Esophagus muscularis mucosa (tissue), 3 donors: ENCODE results near the gene NUP93.
A peak's percentile ranks its signal among the peaks of the same experiment; 100 is the strongest.

Experiments used
- POLR2A ChIP-seq: fragments of 450-650 bp; IDR thresholded peaks from one replicate; pipeline ENCODE4 v1.6.1; 2017; ENCODE audit warnings: antibody characterized with exemption, moderate library complexity, mild to moderate bottlenecking, low read depth
- POLR2AphosphoS5 ChIP-seq, 2 donors: sonication (generic); formaldehyde crosslinking; IDR thresholded peaks; one replicate each; pipeline ENCODE4 v1.6.1; 2017; ENCODE audit warnings: antibody characterized with exemption in 2 of 2
- TF ChIP-seq, protein P1 (sequence below), 3 experiments: fragments of 200-600 bp in 2 of 3; fragments of 450-650 bp in 1 of 3; sonication (generic) in 2 of 3; IDR thresholded peaks; one replicate each; pipeline ENCODE4 v1.5.1; 2017 to 2019; ENCODE audit warnings: antibody characterized with exemption in 3 of 3, mild to moderate bottlenecking in 2 of 3, moderate library complexity in 1 of 3

DNA sequence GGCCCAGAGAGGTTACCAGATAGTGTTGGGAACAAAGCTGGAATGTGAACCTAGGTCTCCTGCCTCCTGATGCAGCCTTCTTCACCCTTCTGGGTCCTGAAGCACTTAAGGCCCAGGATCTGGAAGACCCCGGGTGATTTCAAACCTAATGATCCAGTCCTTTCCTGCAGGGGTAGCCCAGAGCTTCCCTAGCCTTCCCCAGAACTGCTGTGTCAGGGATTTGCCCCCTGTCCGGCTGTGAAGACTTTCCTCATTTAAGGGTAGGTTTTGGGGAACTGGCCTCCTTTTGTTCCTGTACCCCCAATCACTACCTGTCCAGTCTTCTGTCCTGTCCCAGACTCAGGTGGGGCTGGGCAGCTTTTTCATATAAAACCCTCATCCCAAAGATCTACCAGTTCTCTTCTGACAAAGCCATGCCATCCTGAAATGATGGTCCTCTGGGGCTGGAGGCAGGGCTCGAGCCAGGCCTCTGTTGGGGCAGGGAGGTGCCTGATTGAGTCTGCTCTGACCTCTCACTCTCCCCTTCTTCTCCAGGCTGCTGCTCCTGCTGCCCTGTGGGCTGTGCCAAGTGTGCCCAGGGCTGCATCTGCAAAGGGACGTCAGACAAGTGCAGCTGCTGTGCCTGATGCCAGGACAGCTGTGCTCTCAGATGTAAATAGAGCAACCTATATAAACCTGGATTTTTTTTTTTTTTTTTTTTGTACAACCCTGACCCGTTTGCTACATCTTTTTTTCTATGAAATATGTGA lies 46.3 kb upstream of the NUP93 start:
- TF ChIP-seq, protein P1, sequence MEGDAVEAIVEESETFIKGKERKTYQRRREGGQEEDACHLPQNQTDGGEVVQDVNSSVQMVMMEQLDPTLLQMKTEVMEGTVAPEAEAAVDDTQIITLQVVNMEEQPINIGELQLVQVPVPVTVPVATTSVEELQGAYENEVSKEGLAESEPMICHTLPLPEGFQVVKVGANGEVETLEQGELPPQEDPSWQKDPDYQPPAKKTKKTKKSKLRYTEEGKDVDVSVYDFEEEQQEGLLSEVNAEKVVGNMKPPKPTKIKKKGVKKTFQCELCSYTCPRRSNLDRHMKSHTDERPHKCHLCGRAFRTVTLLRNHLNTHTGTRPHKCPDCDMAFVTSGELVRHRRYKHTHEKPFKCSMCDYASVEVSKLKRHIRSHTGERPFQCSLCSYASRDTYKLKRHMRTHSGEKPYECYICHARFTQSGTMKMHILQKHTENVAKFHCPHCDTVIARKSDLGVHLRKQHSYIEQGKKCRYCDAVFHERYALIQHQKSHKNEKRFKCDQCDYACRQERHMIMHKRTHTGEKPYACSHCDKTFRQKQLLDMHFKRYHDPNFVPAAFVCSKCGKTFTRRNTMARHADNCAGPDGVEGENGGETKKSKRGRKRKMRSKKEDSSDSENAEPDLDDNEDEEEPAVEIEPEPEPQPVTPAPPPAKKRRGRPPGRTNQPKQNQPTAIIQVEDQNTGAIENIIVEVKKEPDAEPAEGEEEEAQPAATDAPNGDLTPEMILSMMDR (IDR thresholded peaks at IDR 0.05): no peak
- TF ChIP-seq POLR2A (peak; percentile 23), POLR2AphosphoS5 (IDR thresholded peaks at IDR 0.05) (no peak)
